ENCODE results near the gene LASP1NB.

LASP1NB gene

DNA sequence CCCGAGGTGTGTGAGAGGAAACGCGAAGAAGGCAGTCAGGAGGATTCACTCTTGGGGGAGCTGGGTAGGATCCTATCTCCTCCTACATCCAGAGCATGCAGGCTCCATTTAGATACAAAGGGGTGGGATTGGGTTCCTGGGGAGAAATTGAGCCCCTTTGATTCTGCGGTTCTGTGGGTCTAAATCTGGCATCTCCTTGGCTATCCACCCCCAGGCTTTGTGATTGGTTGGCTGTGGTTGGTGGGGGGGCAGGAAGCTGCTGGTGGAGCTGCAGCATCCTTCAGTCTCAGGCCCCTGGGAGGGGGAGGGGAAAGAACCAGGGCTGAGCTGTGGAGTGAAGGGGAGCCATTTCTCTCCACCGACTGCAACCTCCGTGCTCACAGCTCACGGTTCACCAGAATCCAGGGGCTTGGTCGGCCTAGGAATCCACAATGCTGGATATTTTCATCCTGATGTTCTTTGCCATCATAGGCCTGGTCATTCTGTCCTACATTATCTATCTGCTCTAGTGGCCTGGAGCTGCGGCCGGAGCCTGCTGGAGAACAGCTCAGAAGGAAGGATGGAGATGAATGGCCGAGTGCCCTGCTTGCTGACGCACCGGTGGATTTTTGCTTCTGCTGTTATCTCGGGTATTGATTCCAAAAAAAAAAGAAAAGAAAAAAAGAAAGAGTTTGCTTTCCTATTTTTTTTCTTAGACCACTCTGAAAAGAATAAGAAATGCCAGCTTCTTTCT, at the start of gene LASP1NB:
Gene LASP1NB (plus strand): TSS at position 352 of the 733 bp plus-strand sequence.
- no peak for DNase-seq
- Mint-ChIP-seq H3K9me3 (no peaks in the 10 kb centered on the region), H3K36me3 (ENCODE audit: low read depth) (peaks cover 8% of the 10 kb centered on the region), H3K27me3 (ENCODE audit: insufficient read depth) (peaks cover 35% of the 10 kb centered on the region), H3K4me1 (ENCODE audit: low read depth) (peaks cover 48% of the 10 kb centered on the region), H3K27ac (peak within 1 kb of the TSS; percentile 30), H3K4me3 (peak within 1 kb of the TSS; percentile 22; the same call in 1 of the 2 replicates)
- TF ChIP-seq, protein P1, sequence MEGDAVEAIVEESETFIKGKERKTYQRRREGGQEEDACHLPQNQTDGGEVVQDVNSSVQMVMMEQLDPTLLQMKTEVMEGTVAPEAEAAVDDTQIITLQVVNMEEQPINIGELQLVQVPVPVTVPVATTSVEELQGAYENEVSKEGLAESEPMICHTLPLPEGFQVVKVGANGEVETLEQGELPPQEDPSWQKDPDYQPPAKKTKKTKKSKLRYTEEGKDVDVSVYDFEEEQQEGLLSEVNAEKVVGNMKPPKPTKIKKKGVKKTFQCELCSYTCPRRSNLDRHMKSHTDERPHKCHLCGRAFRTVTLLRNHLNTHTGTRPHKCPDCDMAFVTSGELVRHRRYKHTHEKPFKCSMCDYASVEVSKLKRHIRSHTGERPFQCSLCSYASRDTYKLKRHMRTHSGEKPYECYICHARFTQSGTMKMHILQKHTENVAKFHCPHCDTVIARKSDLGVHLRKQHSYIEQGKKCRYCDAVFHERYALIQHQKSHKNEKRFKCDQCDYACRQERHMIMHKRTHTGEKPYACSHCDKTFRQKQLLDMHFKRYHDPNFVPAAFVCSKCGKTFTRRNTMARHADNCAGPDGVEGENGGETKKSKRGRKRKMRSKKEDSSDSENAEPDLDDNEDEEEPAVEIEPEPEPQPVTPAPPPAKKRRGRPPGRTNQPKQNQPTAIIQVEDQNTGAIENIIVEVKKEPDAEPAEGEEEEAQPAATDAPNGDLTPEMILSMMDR (IDR thresholded peaks at IDR 0.05), result no peak

DNA sequence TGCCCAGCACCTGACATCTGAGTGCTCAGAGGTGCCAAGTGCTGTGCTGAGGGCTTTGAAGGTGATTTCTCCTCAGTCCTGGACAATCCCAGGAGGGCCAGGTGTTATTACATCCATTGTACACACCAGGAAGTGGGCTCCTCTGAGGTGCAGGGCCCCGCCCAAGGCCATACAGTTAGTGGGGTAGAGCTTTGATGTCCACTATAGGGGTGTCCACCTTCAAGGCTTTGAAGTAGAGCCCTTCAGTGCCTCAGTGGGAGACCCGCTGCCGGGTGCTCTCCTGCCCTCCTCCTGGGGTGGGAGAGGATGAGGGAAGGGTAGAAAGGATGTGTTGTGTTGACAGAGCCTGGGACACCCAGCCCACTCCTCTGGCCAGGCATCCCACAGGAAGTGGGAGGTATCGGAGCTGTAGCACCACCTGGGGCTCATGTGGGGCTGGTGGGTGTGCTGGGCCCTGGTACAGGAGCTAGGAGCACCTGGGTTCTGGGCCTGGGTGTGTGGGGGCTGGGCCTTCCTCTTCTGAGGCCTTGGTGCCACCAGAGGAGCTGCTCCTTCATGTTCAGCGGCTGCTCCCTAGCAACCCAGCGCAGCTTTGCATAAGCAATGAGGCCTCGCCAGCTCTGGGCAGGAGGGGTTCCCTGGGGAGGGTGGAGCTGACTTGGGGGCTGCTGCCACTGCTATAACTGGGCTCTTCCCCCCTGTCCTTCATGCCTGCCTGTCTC, 48.1 kb upstream of the LASP1NB start:
- peaks cover 99% of the 10 kb centered on the region for H3K4me1 Mint-ChIP-seq (ENCODE audit: low read depth)
- no peak for DNase-seq
- H3K4me3 Mint-ChIP-seq, result no peak overlapping the region
- H3K27me3 Mint-ChIP-seq (ENCODE audit: insufficient read depth), result no peaks in the 10 kb centered on the region
- TF ChIP-seq, protein P1 (IDR thresholded peaks at IDR 0.05), result no peak
- H3K27ac Mint-ChIP-seq, result peak overlapping the region; percentile 74
- peaks cover 40% of the 10 kb centered on the region for H3K36me3 Mint-ChIP-seq (ENCODE audit: low read depth)
- H3K9me3 Mint-ChIP-seq, result no peaks in the 10 kb centered on the region

DNA sequence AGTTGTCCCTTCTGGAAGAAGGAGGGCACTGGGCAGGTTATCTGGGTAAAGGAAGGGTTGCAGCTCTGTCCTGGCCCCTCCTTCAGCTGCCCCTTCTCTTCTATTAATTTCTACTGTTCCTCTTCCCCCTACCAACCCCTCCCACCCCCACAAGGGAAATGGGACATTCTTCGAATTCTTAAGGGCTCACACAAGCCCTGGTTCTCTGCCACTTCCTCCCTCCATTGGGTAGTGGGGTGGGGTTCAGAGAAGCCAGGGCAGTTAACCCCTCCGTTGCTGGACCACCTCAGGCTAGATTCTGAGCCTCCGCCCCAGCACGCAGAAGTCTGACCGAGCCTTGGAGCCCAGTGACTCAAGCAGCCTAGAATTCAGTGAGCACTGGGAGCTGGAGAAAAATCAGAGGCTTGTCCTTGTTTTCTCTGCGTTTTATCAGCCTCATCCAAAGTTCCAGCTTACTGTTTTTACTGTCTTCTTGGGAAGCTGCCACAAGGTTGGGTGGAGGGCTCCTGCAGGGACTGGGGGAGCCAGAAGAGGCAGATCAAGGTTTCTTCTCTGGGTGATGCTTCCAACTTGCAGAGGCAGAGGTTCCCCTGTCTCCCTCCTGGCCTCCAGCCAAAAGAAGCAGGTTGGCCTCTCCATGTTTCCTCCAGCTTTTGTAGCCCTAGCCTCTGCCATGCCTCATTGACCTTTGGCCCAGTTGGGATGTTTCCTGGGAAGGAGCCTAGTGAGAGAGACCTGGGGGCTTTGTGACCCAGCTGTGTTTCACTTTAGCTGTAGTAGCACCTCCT, 45.3 kb upstream of the LASP1NB start:
- Mint-ChIP-seq H3K9me3 (no peaks in the 10 kb centered on the region), H3K4me3 (peak overlapping the region; percentile 83), H3K27ac (peak overlapping the region; percentile 90), H3K4me1 (ENCODE audit: low read depth) (peaks cover 93% of the 10 kb centered on the region), H3K36me3 (ENCODE audit: low read depth) (peaks cover 48% of the 10 kb centered on the region), H3K27me3 (ENCODE audit: insufficient read depth) (no peaks in the 10 kb centered on the region; the same call in 1 of the 2 replicates)
- peak; percentile 84 for DNase-seq
- TF ChIP-seq, protein P1 (IDR thresholded peaks at IDR 0.05), result no peak

DNA sequence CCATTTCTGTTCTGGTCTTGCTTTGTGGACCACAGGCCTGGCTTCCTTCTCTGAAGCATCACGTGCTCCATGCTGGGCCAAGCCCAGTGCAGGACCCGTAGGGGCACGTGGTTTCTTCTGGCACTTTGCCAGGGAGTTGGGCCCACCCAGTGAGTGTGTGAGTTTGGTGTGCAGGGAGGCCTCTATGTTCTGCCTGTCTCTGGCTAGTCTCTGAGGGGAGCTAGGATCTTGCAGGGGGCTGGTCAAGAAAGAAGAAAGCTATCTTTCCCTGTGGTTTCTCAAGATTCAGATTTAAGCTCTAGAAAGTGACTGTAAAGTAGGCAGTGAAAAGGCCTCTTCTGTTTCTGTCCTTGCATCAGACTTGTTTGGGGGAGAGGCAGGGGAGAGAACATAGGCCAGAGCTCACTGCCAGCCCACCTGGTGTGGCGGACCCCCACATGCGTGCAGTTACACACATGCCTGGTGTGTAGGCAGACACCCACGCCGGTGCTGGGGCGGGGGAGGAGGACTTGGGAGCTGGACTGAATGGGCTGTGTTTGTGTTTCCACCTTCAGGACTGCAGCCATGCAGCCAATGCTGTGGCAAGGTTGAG, 43.7 kb upstream of the LASP1NB start:
- H3K4me3 Mint-ChIP-seq, result peak overlapping the region; percentile 83
- H3K27ac Mint-ChIP-seq, result peak overlapping the region; percentile 90
- no peak for DNase-seq
- H3K4me1 Mint-ChIP-seq (ENCODE audit: low read depth), result peaks cover 94% of the 10 kb centered on the region
- no peaks in the 10 kb centered on the region for H3K9me3 Mint-ChIP-seq
- TF ChIP-seq, protein P1 (IDR thresholded peaks at IDR 0.05), result no peak
- peaks cover 54% of the 10 kb centered on the region for H3K36me3 Mint-ChIP-seq (ENCODE audit: low read depth)
- H3K27me3 Mint-ChIP-seq (ENCODE audit: insufficient read depth), result no peaks in the 10 kb centered on the region; the same call in 1 of the 2 replicates

DNA sequence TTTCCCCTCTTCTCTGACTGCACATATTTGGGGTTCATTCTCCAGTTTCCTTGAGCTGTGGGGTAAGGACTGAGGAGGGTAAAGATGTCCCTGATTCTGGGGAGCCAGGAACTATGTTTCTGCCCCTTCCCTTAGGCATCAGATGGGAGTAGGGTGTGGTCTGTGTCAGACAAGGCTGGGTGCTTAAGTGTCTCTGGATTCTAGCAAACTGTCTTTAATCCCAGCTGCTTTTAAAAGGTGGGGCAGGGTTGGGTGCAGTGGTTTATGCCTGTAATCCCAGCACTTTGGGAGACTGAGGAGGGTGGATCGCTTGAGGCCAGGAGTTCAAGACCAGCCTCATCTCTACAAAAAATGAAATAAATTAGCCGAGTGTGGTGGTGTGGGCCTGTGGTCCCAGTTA, 42.5 kb upstream of the LASP1NB start:
- H3K9me3 Mint-ChIP-seq, result no peaks in the 10 kb centered on the region
- peaks cover 88% of the 10 kb centered on the region for H3K4me1 Mint-ChIP-seq (ENCODE audit: low read depth)
- TF ChIP-seq, protein P1 (IDR thresholded peaks at IDR 0.05), result no peak
- peak overlapping the region; percentile 61 for H3K4me3 Mint-ChIP-seq
- peaks cover 50% of the 10 kb centered on the region for H3K36me3 Mint-ChIP-seq (ENCODE audit: low read depth)
- H3K27me3 Mint-ChIP-seq (ENCODE audit: insufficient read depth), result no peaks in the 10 kb centered on the region; the same call in 1 of the 2 replicates
- H3K27ac Mint-ChIP-seq, result peak overlapping the region; percentile 71
- DNase-seq, result no peak
